Aorta (tissue), 5 donors: ENCODE results near the gene PRR5L. TPM values are rescaled to one million over a fixed set of nuclear protein-coding genes. Genes with fewer than 3 reads are reported as not detected.

Source experiments
- ATAC-seq: fragments of 200-7000 bp; cut with Tn5 transposase; one replicate; pipeline ENCODE4 v1.9.1; 2022; ENCODE audit warnings: moderate library complexity; ENCODE audit not compliant: low FRiP score
- DNase-seq, 2 donors: peaks; one replicate each; pipeline ENCODE4 v3.0.0-alpha.2; 2020
- H3K27ac ChIP-seq, 2 donors: one replicate each; pipeline ENCODE4 v1.5.1; 2013; ENCODE audit warnings: low read length in 2 of 2, mild to moderate bottlenecking in 2 of 2, moderate library complexity in 2 of 2, control low read depth in 1 of 2, inconsistent platforms in 1 of 2, low read depth in 1 of 2
- H3K27me3 ChIP-seq, 2 donors: one replicate each; pipeline ENCODE4 v1.6.1; 2013; ENCODE audit warnings: control low read depth in 1 of 2, low read length in 1 of 2, mild to moderate bottlenecking in 1 of 2, moderate library complexity in 1 of 2; ENCODE audit not compliant: insufficient read depth in 2 of 2, control insufficient read depth in 1 of 2
- H3K36me3 ChIP-seq, 2 donors: one replicate each; pipeline ENCODE4 v1.6.1; 2013; ENCODE audit warnings: control low read depth in 1 of 2, low read length in 1 of 2, mild to moderate bottlenecking in 1 of 2; ENCODE audit not compliant: insufficient read depth in 2 of 2, control insufficient read depth in 1 of 2
- H3K4me1 ChIP-seq, 2 donors: one replicate each; pipeline ENCODE4 v1.6.1; 2013; ENCODE audit warnings: low read length in 2 of 2, control low read depth in 1 of 2, mild to moderate bottlenecking in 1 of 2, moderate library complexity in 1 of 2; ENCODE audit not compliant: insufficient read depth in 2 of 2, control insufficient read depth in 1 of 2
- H3K4me3 ChIP-seq, 2 donors: one replicate each; pipeline ENCODE4 v1.5.1; 2013; ENCODE audit warnings: low read length in 2 of 2, control low read depth in 1 of 2, mild to moderate bottlenecking in 1 of 2
- H3K9me3 ChIP-seq: one replicate; pipeline ENCODE4 v1.6.1; 2013; ENCODE audit warnings: mild to moderate bottlenecking, low read length; ENCODE audit not compliant: control insufficient read depth
- WGBS, 2 donors: extraction: QIAGEN DNeasy Blood & Tissue Kit; methylation state at CpG; one replicate each; pipeline ENCODE4 v1.1.7; 2013; 5-methylcytosine and 5-hydroxymethylcytosine counted together
- intact Hi-C, 2 donors: fragments of 100-400 bp; cut with DNase I; formaldehyde crosslinking; loops; one replicate each; pipeline versions ENCODE4 v1.14.2 to v1.15.0; 2022
- polyA plus RNA-seq, 2 donors: library from polyadenylated mRNA; stranded (reverse); fragments of 200-250 nt; gene quantifications; one replicate each; pipeline ENCODE4 v1.2.3, GENCODE V29; 2013
- total RNA-seq, 2 donors: library from RNA; stranded (reverse); fragmentation: NEBNext Ultra II Directional; extraction: Animal tissue kit (Norgen Biotek cat#: 25700); gene quantifications; one replicate each; pipeline ENCODE4 v1.2.1, GENCODE V29; 2021
- donor health status: healthy with polysubstance abuse.
- donor health status: Bipolar disorder and iron deficiency.
- donor health status: DM: no; HTN: no; CAD: no.
- donor health status: DM: no; HTN: no; CAD: no.
- donor health status: DM: yes; HTN: yes; CAD: no.

PRR5L gene
- total and polyA plus RNA-seq, 4 donors = 3.3 to 15.3 (median 5.4) TPM

DNA sequence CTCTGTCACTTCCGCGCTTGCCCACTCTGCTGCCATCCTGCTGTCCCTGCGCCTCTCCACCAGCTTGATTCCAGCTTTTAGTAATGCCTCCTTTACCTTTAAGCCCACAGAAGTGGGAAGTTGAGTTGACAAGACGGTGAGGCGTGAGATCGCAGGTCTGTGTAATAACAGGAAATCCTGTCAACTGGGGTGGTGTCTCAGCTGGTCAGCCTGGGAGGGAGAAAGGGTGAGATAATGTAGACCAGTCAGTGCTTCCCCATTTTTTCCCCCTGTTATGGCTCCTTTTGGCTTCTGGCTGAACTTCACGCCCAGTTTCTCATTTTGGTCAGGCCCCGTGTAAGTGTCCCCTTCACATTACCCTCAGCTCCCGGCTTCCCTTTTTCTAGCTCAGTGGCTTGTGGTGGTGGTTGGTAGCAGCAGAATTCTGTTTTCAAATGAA is 115.1 kb downstream of the PRR5L start:
- no peak overlapping the region for H3K27ac ChIP-seq
- peak in 1 of 2 donors; percentile 76 for DNase-seq
- ATAC-seq = peak; percentile 62
- intact Hi-C loops = no loop called here
- no peaks in the 10 kb centered on the region for H3K4me1 ChIP-seq
- H3K36me3 ChIP-seq = no peaks in the 10 kb centered on the region
- no peaks in the 10 kb centered on the region for H3K27me3 ChIP-seq
- no peak overlapping the region for H3K4me3 ChIP-seq
- WGBS, 2 donors = 82 to 91% methylated on average over 9 of the region's 9 CpGs
- no peaks in the 10 kb centered on the region for H3K9me3 ChIP-seq

GRCh38 chr11:36412781-36413383 is 116.8 kb downstream of the PRR5L start:
- H3K9me3 ChIP-seq = no peaks in the 10 kb centered on the region
- peaks cover under 1 to 2% of the 10 kb centered on the region in 2 donors for H3K36me3 ChIP-seq
- intact Hi-C loops = no loop called here
- H3K4me3 ChIP-seq = no peak overlapping the region
- ATAC-seq = no peak
- H3K27ac ChIP-seq = no peak overlapping the region
- no peak for DNase-seq
- no peaks in the 10 kb centered on the region for H3K27me3 ChIP-seq
- WGBS, 2 donors = 78 to 84% methylated on average over 2 of the region's 2 CpGs
- H3K4me1 ChIP-seq = no peaks in the 10 kb centered on the region

GRCh38 chr11:36417154-36417553 is 121.1 kb downstream of the PRR5L start:
- H3K9me3 ChIP-seq = no peaks in the 10 kb centered on the region
- peaks cover 2 to 6% of the 10 kb centered on the region in 2 donors for H3K36me3 ChIP-seq
- H3K27me3 ChIP-seq = no peaks in the 10 kb centered on the region
- intact Hi-C loops = no loop called here
- H3K4me3 ChIP-seq = no peak overlapping the region
- 90 to 91% methylated on average over 5 of the region's 5 CpGs for WGBS, 2 donors
- DNase-seq (no peak), ATAC-seq (no peak)
- no peak overlapping the region for H3K27ac ChIP-seq
- no peaks in the 10 kb centered on the region for H3K4me1 ChIP-seq

GRCh38 chr11:36419791-36420424 is 123.8 kb downstream of the PRR5L start:
- H3K9me3 ChIP-seq = no peaks in the 10 kb centered on the region
- intact Hi-C loops = no loop called here
- peak; percentile 41 for ATAC-seq
- DNase-seq = no peak
- 63 to 70% methylated on average over 7 of the region's 7 CpGs for WGBS, 2 donors
- H3K27me3 ChIP-seq = no peaks in the 10 kb centered on the region
- no peaks in the 10 kb centered on the region for H3K4me1 ChIP-seq
- H3K4me3 ChIP-seq = no peak overlapping the region
- no peak overlapping the region for H3K27ac ChIP-seq
- peaks cover 2 to 6% of the 10 kb centered on the region in 2 donors for H3K36me3 ChIP-seq

- no peak for DNase-seq
- ATAC-seq = no peak
- WGBS, 2 donors = 82% methylated on average over 6 of the region's 6 CpGs
- no peak overlapping the region for H3K4me3 ChIP-seq
- intact Hi-C loops = no loop called here
- H3K27ac ChIP-seq = no peak overlapping the region
- H3K4me1 ChIP-seq = no peaks in the 10 kb centered on the region
- H3K36me3 ChIP-seq = peaks cover 2 to 5% of the 10 kb centered on the region in 2 donors
- H3K9me3 ChIP-seq = no peaks in the 10 kb centered on the region
- no peaks in the 10 kb centered on the region for H3K27me3 ChIP-seq
Observed at GRCh38 chr11:36421546-36422155, 125.6 kb downstream of the PRR5L start.

- DNase-seq (no peak), ATAC-seq (no peak)
- 51 to 59% methylated on average over 6 of the region's 6 CpGs for WGBS, 2 donors
- Histone ChIP-seq H3K36me3 (no peaks in the 10 kb centered on the region), H3K27ac (no peak overlapping the region), H3K27me3 (no peaks in the 10 kb centered on the region), H3K4me1 (no peaks in the 10 kb centered on the region), H3K4me3 (no peak overlapping the region), H3K9me3 (no peaks in the 10 kb centered on the region)
- intact Hi-C loops = no loop called here
Observed at GRCh38 chr11:36425561-36426081, 129.5 kb downstream of the PRR5L start.

- intact Hi-C loops = no loop called here
- Histone ChIP-seq H3K9me3 (no peaks in the 10 kb centered on the region), H3K36me3 (no peaks in the 10 kb centered on the region), H3K4me1 (no peaks in the 10 kb centered on the region), H3K27ac (no peak overlapping the region), H3K4me3 (no peak overlapping the region), H3K27me3 (no peaks in the 10 kb centered on the region)
- DNase-seq (no peak), ATAC-seq (no peak)
- WGBS, 2 donors = 80 to 83% methylated on average over 4 of the region's 4 CpGs
Observed at GRCh38 chr11:36426226-36426848, 130.2 kb downstream of the PRR5L start.

- Histone ChIP-seq H3K4me1 (no peaks in the 10 kb centered on the region), H3K27me3 (no peaks in the 10 kb centered on the region), H3K27ac (no peak overlapping the region), H3K4me3 (no peak overlapping the region), H3K36me3 (no peaks in the 10 kb centered on the region), H3K9me3 (no peaks in the 10 kb centered on the region)
- intact Hi-C loops = no loop called here
- DNase-seq = no peak
- 84 to 85% methylated on average over 4 of the region's 4 CpGs for WGBS, 2 donors
- ATAC-seq = no peak
Observed at GRCh38 chr11:36427079-36427478, 131.0 kb downstream of the PRR5L start.
